SKM-1 treated with dmso at 0.1 percent for 144 hours (cell line): Measurements from ENCODE around the gene WDR82.

Experiments
- DNase-seq: peaks from one replicate; lab custom pipeline; 2025; ENCODE audit not compliant: unreplicated experiment; lab: John Stamatoyannopoulos, UW

The WDR82 gene, protein sequence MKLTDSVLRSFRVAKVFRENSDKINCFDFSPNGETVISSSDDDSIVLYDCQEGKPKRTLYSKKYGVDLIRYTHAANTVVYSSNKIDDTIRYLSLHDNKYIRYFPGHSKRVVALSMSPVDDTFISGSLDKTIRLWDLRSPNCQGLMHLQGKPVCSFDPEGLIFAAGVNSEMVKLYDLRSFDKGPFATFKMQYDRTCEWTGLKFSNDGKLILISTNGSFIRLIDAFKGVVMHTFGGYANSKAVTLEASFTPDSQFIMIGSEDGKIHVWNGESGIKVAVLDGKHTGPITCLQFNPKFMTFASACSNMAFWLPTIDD

GRCh38 chr3:52278510-52279069 is at the start of gene WDR82:
Gene WDR82, minus strand, starts transcription at chr3:52278649. Its CDS starts 288 bp downstream, at chr3:52278361.
- peak; percentile 97 for DNase-seq

GRCh38 chr3:52327486-52328290 is 49.2 kb upstream of the WDR82 start:
- DNase-seq: no peak

DNA sequence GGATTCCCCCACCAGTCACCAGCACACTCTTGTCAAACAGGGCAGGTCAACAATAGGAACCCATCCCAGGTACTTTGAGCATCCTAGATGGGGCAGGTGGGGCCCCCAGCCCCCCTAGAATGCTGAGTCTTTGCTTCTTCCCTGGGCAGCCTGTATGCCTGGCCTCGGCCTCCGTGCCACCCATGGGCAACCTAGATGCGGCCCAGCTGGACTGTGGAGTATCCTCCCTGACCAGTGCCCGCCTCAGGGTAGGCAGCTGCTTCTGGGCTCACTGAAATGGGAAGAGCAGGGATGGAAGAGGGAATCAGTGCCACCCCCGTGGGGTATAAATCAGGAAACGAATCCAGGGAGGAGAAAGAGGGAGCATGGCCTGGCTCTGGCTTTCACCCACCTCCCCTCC is 48.5 kb upstream of the WDR82 start:
- no peak for DNase-seq

DNA sequence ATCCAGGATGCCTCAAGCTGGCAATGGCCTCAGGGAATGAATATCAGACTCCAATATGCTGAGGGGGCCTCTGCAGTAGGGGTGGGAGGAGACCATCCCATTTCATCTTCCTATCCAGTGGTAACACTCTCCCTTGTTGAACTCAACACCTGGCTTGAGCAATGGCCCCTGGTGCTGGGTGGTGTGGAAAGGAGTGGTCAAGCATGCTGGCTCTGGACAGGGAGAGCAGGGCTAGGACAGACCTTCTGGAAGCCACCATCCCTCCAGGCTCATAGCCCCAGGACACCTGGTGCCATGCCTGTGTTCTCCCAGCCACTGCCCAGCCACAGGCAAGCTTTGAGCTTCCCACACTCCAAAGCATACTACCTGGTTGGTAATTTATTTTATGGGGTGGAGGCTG is 47.2 kb upstream of the WDR82 start:
- no peak for DNase-seq

DNA sequence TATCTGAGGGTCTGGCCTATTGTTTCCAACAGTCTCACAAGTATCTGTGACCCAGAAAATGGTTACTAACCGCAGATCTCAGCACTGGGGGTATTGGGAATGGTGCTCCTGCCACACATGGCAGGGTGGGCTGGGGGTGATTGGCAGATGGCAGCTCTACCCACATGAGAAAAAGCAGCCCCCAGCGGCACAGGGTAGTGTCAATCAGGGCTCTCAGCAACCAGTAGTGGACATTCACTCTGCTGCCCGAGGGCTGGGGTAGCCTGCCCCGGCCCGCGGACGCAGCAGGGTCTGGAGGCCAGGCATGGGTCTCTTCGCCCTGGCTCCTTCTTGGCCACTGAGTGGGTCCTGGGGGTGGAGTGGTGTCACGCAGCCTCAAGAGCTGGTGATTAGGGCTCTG is 46.2 kb upstream of the WDR82 start:
- DNase-seq: no peak

GRCh38 chr3:52323526-52324295 is 45.3 kb upstream of the WDR82 start:
- no peak for DNase-seq

- DNase-seq: no peak
Observed at GRCh38 chr3:52322466-52322865, 44.0 kb upstream of the WDR82 start.

DNA sequence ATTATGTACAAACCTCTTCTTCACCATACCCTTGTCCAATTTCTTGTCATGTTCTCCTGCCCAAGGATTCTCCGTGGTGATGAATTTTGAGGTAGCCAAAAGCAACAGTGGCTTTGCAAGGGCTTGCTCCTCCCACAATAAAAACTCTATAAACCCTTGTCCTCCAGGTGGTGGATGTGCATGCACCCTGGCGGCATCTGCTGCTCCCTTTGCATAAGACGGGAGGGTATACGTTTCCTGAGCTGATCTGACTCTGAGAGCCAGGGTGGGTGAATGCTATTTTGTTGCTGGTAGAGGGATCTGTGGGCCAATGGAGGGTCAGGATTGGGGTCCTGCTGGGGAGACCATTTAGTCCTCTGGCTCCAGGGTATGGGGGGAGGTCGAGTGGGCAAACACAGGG is 43.0 kb upstream of the WDR82 start:
- no peak for DNase-seq

- no peak for DNase-seq
Observed at GRCh38 chr3:52319921-52320595, 41.6 kb upstream of the WDR82 start.

- no peak for DNase-seq
Observed at GRCh38 chr3:52318186-52318816, 39.9 kb upstream of the WDR82 start.

- DNase-seq: no peak
Observed at GRCh38 chr3:52317208-52318000, 39.0 kb upstream of the WDR82 start.

- no peak for DNase-seq
Observed at GRCh38 chr3:52315977-52316764, 37.7 kb upstream of the WDR82 start, which contains the start of gene DNAH1. Gene DNAH1, plus strand, starts transcription at chr3:52316319. Its CDS starts 6,124 bp downstream, at chr3:52322443.

GRCh38 chr3:52315006-52315405 is 36.6 kb upstream of the WDR82 start:
- DNase-seq: no peak

- DNase-seq: no peak
Observed at GRCh38 chr3:52314489-52314888, 36.0 kb upstream of the WDR82 start.

DNA sequence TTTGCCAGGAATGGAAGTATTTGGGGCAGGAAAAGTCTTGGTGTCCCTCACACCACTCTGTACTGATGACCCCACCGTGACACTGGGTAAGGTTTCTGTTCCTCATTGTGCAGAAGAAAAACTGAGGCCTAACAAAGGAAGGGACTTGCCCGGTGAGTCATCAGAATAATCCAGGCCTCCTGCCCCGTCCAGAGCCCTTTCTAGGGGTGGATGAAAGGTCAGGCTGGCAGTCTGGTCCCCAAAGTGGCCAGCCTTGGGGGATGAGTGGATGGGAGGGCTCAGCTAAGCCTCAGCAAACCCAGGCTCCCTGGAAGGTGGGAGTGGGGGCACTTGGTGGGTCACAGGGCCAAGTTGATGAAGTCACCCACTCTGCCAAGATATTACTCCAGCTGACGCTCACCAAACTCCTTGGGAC is 35.3 kb upstream of the WDR82 start:
- DNase-seq: peak; percentile 70

GRCh38 chr3:52313188-52313773 is 34.8 kb upstream of the WDR82 start:
- no peak for DNase-seq

GRCh38 chr3:52311576-52312119 is 33.2 kb upstream of the WDR82 start:
- DNase-seq: no peak
